Measurements from ENCODE around the gene EVI5L.

EVI5L gene

DNA sequence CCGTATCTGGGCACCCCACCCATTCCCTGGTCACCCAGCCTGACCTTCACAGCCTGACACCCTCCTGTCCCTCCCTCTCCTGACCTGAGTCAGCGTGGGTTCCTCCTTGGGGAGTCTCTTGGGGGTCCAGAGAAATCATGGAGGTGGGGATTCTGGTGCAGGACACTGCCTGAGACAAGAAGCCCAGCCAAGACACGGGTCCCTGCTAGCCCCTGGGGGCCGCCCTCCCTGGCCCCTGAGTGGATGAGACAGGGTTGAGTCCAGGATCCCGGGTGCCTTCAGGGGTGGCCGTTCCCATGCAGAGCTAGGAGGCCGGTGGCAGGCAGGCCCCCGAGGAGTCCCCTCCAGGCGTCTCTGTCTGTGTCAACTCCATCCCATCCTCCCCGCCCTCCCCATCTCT, 75.2 kb downstream of the EVI5L start:
- Histone ChIP-seq H3K36me3 (ENCODE audit: insufficient read depth, low read length) (no peaks in the 10 kb centered on the region; the same call in 1 of the 2 replicates), H3K9ac (ENCODE audit: low read depth, low read length) (no peak overlapping the region), H3K4me1 (ENCODE audit: insufficient read depth, low read length) (no peaks in the 10 kb centered on the region; the same call in 1 of the 2 replicates), H3K9me3 (ENCODE audit: control insufficient read depth, insufficient read depth, low read length) (no peaks in the 10 kb centered on the region)

DNA sequence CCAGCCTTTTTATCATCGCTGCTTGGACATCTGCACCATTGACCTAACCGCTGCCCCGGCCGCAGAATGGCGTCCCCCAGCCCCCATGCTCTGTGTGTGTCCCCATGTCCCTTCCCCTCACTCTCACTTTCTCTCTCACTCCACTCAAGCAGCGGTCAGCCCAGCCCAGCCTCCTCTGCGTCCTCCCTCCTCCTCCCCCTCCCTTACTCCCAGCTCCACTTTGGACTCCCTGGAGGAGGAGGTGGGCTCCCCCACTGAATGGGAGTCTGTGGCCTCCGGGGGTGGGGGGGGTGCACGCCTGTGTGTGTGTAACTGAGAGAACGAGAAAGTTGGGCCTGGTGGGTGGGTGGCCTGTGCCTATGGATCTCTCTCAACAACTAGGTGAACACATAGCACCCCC, 75.8 kb downstream of the EVI5L start:
- no peaks in the 10 kb centered on the region; the same call in 1 of the 2 replicates for H3K36me3 ChIP-seq (ENCODE audit: insufficient read depth, low read length)
- no peaks in the 10 kb centered on the region; the same call in 1 of the 2 replicates for H3K4me1 ChIP-seq (ENCODE audit: insufficient read depth, low read length)
- H3K9me3 ChIP-seq (ENCODE audit: control insufficient read depth, insufficient read depth, low read length): no peaks in the 10 kb centered on the region
- H3K9ac ChIP-seq (ENCODE audit: low read depth, low read length): no peak overlapping the region

DNA sequence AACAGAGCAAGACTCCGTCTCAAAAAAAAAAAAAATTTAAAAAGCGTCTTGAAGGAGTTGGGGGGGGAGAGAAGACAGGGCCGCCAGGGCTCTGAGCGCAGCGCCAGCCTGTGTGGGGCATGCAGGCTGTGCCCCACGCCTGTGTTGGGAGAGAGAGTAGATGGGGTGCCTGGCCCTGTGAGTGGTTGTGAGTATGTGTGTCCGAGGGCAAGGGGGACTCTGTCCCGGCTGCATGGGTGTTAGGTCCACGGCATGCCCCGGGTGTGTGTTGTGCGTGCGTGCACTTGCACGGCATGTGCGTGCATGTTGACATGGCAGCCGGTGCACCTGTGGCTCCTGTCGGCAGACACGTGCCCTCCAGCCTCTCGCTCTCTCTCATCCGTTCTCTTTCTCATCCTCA, 77.1 kb downstream of the EVI5L start:
- H3K9ac ChIP-seq (ENCODE audit: low read depth, low read length): no peak overlapping the region
- no peaks in the 10 kb centered on the region; the same call in 1 of the 2 replicates for H3K36me3 ChIP-seq (ENCODE audit: insufficient read depth, low read length)
- no peaks in the 10 kb centered on the region; the same call in 1 of the 2 replicates for H3K4me1 ChIP-seq (ENCODE audit: insufficient read depth, low read length)
- H3K9me3 ChIP-seq (ENCODE audit: control insufficient read depth, insufficient read depth, low read length): no peaks in the 10 kb centered on the region

DNA sequence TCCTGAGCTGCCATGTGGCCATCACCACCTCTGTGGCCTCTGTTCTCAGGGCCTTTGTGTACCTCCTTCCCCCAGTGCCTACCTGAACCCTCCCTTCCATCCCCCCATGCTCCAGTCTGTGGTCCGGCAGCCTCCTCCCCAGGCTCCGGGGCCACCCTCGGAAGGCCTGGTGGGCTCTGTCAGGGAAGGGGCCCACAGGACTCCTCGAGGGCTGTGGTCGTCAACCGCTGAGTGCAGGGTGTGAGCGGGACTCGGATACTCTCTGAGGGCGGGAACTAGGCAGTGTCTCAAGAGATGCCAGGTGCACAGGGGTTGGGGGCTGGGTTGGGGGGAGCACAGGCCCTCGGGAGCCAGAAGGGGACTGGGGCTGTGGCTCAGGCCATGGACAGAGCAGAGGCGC, 77.5 kb downstream of the EVI5L start:
- Histone ChIP-seq H3K4me1 (ENCODE audit: insufficient read depth, low read length) (no peaks in the 10 kb centered on the region; the same call in 1 of the 2 replicates), H3K9ac (ENCODE audit: low read depth, low read length) (no peak overlapping the region), H3K9me3 (ENCODE audit: control insufficient read depth, insufficient read depth, low read length) (no peaks in the 10 kb centered on the region), H3K36me3 (ENCODE audit: insufficient read depth, low read length) (no peaks in the 10 kb centered on the region; the same call in 1 of the 2 replicates)

DNA sequence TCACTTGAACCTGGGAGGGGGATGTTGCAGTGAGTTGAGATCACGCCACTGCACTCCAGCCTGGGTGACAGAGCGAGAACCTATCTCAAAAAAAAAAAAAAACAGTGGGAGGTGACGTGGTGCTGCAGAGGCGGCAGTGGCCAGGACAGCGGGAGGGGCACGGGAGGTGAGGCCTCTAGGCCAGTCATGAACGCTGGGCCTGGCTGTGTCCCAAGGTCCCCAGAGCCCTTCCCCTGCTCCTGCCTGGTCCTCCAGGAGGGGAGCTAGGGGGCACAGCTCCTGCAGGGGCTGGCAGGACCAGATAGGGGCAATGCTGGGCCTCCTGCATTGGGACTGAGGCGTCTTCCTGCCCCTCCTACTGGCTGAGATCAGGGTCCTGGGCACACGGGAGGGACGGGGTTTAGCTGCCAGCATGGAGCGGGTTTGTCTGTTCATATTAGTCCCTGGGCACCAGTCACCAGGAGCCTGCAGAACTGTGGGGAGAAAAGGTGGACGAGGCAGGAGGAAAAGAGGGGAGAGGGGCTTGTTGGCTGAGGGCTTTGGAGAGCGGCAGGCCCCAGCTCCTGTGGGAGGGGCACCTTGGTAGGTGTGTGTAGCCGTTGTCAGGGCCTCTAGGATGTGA, 78.2 kb downstream of the EVI5L start:
- Histone ChIP-seq H3K4me1 (ENCODE audit: insufficient read depth, low read length) (no peaks in the 10 kb centered on the region; the same call in 1 of the 2 replicates), H3K9me3 (ENCODE audit: control insufficient read depth, insufficient read depth, low read length) (no peaks in the 10 kb centered on the region), H3K36me3 (ENCODE audit: insufficient read depth, low read length) (no peaks in the 10 kb centered on the region; the same call in 1 of the 2 replicates), H3K9ac (ENCODE audit: low read depth, low read length) (no peak overlapping the region)

DNA sequence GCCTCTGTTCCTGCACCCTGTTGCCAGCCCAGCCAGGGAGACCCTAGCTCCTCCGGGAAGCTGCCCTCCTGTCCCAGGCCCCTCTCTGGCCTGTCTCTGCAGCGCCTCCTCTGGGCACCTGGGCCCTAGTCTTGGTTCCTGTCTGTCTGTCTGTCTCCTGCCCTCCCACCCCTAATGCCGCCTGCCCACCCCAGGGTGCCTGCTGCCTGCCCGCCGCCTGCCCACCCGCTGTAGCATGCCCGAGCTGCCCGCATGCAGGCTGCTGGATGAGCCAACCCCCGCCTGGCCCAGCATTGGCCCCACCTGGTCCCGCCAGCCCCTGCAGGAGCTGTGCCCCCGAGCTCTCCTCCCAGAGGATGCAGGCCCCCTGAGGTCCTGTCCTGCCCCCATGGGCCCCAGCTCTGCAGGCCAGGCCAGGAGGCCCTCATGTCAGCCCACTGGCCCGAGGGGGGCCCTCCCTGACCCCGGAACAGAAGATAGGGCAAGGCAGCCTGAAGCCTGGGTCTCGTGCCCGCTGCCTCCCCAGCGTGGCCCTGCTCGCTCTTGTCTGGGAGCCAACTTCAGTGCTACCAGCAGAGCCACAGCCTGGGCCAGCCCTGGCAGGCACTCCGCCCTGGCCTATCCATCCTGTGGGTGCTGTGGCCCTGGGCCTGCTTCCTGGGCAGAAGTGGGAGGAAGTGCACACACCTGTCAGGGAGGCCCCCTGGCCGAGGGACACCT, 78.9 kb downstream of the EVI5L start:
- Histone ChIP-seq H3K4me1 (ENCODE audit: insufficient read depth, low read length) (no peaks in the 10 kb centered on the region; the same call in 1 of the 2 replicates), H3K9ac (ENCODE audit: low read depth, low read length) (no peak overlapping the region), H3K9me3 (ENCODE audit: control insufficient read depth, insufficient read depth, low read length) (no peaks in the 10 kb centered on the region), H3K36me3 (ENCODE audit: insufficient read depth, low read length) (no peaks in the 10 kb centered on the region; the same call in 1 of the 2 replicates)

DNA sequence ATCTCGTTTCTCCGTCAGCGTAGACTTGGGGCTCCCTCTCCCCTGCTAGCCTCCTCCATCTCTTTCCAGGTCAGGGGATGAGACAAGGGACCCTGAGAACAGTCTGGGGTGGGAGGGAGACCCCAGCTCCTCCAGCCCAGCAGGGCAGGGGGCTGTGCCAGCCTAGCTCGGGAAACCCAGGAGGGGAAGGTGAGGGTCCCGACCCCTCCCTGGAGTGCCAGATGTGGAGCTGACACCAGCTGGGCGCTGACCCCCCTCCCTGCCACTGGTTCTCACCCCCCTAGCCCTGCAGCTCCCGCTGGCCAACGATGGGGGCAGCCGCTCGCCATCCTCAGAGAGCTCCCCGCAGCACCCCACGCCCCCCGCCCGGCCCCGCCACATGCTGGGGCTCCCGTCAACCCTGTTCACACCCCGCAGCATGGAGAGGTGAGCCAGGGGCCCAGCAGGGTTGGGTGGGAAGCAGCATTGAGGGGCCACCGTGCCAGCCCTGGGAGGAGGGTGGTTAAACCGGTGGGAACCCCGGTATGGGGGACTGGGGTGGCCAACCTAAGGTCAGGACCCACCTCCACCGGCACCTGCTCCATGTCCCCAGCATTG, 79.6 kb downstream of the EVI5L start:
- H3K4me1 ChIP-seq (ENCODE audit: insufficient read depth, low read length): no peaks in the 10 kb centered on the region; the same call in 1 of the 2 replicates
- H3K36me3 ChIP-seq (ENCODE audit: insufficient read depth, low read length): no peaks in the 10 kb centered on the region; the same call in 1 of the 2 replicates
- H3K9me3 ChIP-seq (ENCODE audit: control insufficient read depth, insufficient read depth, low read length): no peaks in the 10 kb centered on the region
- H3K9ac ChIP-seq (ENCODE audit: low read depth, low read length): no peak overlapping the region

DNA sequence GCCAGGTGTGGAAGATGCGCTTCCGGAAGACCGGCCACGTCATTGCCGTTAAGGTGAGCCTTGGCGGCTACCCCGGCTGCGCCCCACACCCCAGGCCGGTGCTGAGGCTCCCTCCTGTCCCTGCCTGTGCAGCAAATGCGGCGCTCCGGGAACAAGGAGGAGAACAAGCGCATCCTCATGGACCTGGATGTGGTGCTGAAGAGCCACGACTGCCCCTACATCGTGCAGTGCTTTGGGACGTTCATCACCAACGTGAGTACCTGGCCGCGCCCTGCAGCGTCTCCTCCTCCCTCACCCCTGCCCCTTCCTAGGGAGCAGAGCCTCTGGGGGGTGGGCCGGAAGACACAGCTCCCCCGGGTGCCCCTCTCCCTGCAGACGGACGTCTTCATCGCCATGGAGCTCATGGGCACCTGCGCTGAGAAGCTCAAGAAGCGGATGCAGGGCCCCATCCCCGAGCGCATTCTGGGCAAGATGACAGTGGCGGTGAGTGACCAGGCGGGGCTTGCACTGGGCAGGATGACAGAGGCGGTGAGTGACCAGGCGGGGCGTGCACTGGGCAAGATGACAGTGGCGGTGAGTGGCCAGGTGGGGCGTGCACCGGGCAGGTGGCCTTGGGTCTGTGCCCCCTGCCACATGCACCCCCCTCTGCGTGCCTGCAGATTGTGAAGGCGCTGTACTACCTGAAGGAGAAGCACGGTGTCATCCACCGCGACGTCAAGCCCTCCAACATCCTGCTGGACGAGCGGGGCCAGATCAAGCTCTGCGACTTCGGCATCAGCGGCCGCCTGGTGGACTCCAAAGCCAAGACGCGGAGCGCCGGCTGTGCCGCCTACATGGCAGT, 80.5 kb downstream of the EVI5L start:
- no peaks in the 10 kb centered on the region for H3K9me3 ChIP-seq (ENCODE audit: control insufficient read depth, insufficient read depth, low read length)
- no peaks in the 10 kb centered on the region; the same call in 1 of the 2 replicates for H3K36me3 ChIP-seq (ENCODE audit: insufficient read depth, low read length)
- no peaks in the 10 kb centered on the region; the same call in 1 of the 2 replicates for H3K4me1 ChIP-seq (ENCODE audit: insufficient read depth, low read length)
- no peak overlapping the region for H3K9ac ChIP-seq (ENCODE audit: low read depth, low read length)

DNA sequence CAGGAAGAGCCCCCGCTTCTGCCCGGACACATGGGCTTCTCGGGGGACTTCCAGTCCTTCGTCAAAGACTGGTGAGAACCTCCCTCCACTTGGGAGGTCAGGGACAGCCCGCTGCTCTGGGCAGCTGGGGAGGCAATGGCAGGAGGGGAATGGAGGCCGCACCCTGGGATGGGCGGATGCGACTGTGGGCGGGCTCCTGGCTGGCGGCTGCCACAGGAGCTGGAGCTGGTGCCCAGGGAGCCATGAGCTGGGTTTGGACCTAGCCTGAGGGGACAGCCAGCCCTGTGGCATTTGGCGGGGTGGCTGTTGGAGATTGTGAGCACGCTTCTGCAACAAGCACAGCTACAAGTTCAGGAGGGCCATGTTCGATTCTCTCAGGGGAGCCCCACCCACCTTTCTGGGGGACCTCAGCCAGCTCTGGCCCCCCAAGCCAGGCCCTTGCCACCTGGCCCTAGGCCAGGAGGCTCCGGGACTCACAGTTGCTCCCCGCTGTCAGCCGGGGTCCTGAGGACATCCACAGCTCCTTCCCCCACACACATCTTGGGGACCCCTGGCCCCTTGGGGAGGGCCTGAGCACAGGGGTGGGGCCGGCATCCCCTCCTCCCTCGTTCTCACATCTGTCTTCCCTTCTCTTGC, 81.6 kb downstream of the EVI5L start:
- no peaks in the 10 kb centered on the region for H3K9me3 ChIP-seq (ENCODE audit: control insufficient read depth, insufficient read depth, low read length)
- H3K9ac ChIP-seq (ENCODE audit: low read depth, low read length): no peak overlapping the region
- no peaks in the 10 kb centered on the region; the same call in 1 of the 2 replicates for H3K4me1 ChIP-seq (ENCODE audit: insufficient read depth, low read length)
- H3K36me3 ChIP-seq (ENCODE audit: insufficient read depth, low read length): no peaks in the 10 kb centered on the region; the same call in 1 of the 2 replicates

DNA sequence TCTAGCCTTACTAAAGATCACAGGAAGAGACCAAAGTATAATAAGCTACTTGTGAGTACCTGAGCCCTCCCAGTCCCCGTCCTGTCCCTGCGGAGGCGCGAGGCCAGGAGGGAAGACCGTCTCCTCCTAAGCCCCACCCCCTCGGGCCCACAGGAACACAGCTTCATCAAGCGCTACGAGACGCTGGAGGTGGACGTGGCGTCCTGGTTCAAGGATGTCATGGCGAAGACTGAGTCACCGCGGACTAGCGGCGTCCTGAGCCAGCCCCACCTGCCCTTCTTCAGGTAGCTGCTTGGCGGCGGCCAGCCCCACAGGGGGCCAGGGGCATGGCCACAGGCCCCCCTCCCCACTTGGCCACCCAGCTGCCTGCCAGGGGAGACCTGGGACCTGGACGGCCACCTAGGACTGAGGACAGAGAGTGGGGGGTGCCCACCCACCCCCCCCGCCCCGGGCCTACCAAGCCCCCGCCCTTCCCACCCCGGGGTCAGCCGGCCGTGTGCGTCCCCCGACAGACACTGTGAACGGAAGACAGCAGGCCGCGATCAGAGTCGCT, 82.2 kb downstream of the EVI5L start:
- Histone ChIP-seq H3K9ac (ENCODE audit: low read depth, low read length) (no peak overlapping the region), H3K4me1 (ENCODE audit: insufficient read depth, low read length) (no peaks in the 10 kb centered on the region; the same call in 1 of the 2 replicates), H3K9me3 (ENCODE audit: control insufficient read depth, insufficient read depth, low read length) (no peaks in the 10 kb centered on the region), H3K36me3 (ENCODE audit: insufficient read depth, low read length) (no peaks in the 10 kb centered on the region; the same call in 1 of the 2 replicates)

DNA sequence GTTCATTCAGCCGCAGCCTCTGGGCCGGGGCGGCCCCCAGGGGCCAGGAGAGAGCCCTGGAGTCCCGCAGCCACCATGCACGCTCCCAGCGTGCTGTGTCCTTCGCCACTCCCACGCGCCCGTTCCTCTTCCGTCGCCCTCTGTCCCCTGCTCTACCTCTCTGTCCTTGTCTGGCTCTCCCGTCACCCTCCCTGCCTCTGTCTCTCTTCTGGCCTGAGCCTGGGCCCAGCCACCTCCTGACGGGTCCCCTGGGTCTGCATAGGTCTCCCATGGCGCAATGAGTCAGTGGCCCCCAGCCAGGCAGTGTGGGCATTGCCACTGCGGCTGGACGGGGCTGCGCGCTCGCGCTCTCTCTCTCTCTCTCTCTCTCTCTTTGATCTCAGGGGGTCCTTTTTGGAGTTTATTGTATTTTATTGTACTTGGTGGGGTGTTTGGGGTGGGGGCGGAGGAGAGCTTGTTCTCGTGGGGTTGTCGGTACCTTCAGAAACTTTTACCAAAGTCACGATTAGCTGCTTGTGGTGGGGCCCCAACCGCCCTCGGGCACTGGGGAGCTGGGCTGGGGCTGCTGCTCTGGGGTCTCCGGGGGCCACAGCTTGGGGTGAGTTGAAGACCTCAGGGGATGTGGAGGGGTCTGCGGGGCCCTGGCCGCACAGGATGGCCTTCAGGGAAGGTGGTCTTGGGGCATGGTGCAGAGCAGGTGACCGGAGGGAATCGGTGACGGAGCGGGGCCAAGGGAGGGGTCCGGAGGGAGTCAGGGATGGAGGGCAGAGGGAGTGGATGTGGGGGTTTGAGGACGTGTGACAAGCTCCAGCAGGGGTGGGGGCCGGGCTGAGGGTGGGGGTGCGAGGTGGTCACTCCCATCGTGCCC, 82.9 kb downstream of the EVI5L start:
- no peaks in the 10 kb centered on the region; the same call in 1 of the 2 replicates for H3K4me1 ChIP-seq (ENCODE audit: insufficient read depth, low read length)
- H3K9ac ChIP-seq (ENCODE audit: low read depth, low read length): no peak overlapping the region
- no peaks in the 10 kb centered on the region for H3K36me3 ChIP-seq (ENCODE audit: insufficient read depth, low read length)
- H3K9me3 ChIP-seq (ENCODE audit: control insufficient read depth, insufficient read depth, low read length): no peaks in the 10 kb centered on the region

DNA sequence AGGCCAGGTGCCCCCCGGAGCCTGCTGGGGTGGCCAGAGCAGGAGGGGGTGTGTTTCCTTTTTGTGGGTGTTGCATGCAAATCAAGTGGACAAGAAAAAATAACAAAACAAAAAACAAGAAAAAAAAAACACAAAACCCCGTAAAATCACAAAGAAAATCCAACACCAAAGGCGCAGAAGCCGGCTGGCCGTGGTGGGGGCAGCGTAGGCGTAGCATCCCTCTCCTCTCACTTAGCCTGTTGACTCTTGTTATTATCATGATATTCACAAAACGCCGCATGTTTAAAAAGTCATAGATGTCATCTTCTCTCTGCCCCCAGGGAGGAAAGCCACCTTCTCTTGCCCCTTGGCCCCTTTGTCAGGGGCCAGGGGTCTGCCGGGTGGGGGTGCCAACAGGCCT, 83.6 kb downstream of the EVI5L start:
- Histone ChIP-seq H3K36me3 (ENCODE audit: insufficient read depth, low read length) (no peaks in the 10 kb centered on the region), H3K4me1 (ENCODE audit: insufficient read depth, low read length) (no peaks in the 10 kb centered on the region; the same call in 1 of the 2 replicates), H3K9ac (ENCODE audit: low read depth, low read length) (no peak overlapping the region), H3K9me3 (ENCODE audit: control insufficient read depth, insufficient read depth, low read length) (no peaks in the 10 kb centered on the region)

DNA sequence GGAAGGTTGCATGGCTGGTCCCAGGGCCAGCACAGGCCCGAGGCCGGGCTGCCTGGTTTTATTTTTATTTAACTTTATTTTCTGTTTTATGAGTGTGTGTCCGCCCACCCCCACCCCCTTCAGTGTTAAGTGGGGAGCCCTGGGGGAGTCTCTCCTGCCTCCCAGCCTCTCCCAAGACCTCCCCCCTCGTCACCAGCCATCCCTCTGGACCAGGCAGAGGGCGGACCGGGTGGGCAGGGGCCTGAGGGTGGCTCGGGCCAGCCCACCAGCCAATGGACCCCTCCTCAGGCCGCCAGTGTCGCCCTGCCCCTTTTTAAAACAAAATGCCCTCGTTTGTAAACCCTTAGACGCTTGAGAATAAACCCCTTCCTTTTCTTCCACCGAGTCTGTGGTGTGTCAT, 84.1 kb downstream of the EVI5L start:
- H3K9ac ChIP-seq (ENCODE audit: low read depth, low read length): no peak overlapping the region
- H3K4me1 ChIP-seq (ENCODE audit: insufficient read depth, low read length): no peaks in the 10 kb centered on the region; the same call in 1 of the 2 replicates
- H3K36me3 ChIP-seq (ENCODE audit: insufficient read depth, low read length): no peaks in the 10 kb centered on the region
- no peaks in the 10 kb centered on the region for H3K9me3 ChIP-seq (ENCODE audit: control insufficient read depth, insufficient read depth, low read length)
